Measurements from ENCODE around the gene HOXB13. TPM values are rescaled to one million over a fixed set of nuclear protein-coding genes. Genes with fewer than 3 reads are reported as not detected.

Gene HOXB13
- polyA plus RNA-seq, 1 of the 3 experiments (the other 2 are of a cell fraction): not detected

DNA sequence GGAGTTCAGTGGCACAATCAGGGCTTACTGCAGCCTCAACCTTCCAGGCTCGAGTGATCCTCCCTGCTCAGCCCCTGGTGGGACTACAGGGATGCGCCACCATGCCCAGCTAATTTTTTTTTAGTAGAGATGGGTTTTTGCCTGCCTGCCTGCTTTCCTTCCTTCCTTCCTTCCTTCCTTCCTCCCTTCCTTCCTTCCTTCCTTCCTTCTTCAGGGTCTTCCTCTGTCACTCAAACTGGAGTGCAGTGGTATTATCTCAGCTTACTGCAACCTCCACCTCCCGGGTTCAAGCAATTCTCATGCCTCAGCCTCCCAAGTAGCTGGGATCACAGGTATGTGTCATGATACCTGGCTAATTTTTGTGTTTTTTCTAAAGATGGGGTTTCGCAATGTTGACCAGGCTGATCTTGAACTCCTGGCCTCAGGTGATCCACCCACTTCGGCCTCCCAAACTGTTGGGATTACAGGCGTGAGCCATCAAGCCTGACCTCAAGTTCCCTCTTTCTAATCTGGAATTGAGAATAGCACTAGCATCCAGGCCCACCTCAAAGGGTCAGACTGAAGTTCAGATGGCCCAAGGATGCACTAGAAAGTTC, 51.5 kb downstream of the HOXB13 start:
- Histone ChIP-seq H3K4me3 (ENCODE audit: low read depth in 2 of 2, low read length in 1 of 2) (no peak overlapping the region), H3K9me3 (no peaks in the 10 kb centered on the region), H3K27ac (ENCODE audit: low read depth in 2 of 2, low read length in 1 of 2) (no peak overlapping the region), H3K4me2 (no peak overlapping the region), H3K9ac (no peak overlapping the region), H3F3A (replicated peaks; ENCODE audit: insufficient read depth) (peaks cover 3% of the 10 kb centered on the region), H3K4me1 (ENCODE audit: control insufficient read depth in 1 of 2, insufficient read depth in 2 of 2, low read depth in 1 of 2, low read length in 1 of 2) (no peaks in the 10 kb centered on the region), H2AFZ (ENCODE audit: low read depth) (no peak overlapping the region), H3K9me2 (no peaks in the 10 kb centered on the region), H4K20me1 (ENCODE audit: insufficient read depth) (no peaks in the 10 kb centered on the region), H3K27me3 (ENCODE audit: insufficient read depth) (peaks cover 91% of the 10 kb centered on the region), H3K36me3 (replicated peaks in 1 of 2; ENCODE audit: control insufficient read depth in 1 of 2, insufficient read depth in 2 of 2, low read length in 1 of 2) (no peaks in the 10 kb centered on the region), H3K79me2 (ENCODE audit: insufficient read depth) (no peaks in the 10 kb centered on the region)
- CTCF ChIA-PET: interaction anchor here (1.5 to 9.7 kb wide), 5 partner anchors 9 to 355 kb away, joined by 7 to 113 read pairs (median 43); no protein-coding TSS in a partner anchor
- TF ChIP-seq JUND (IDR thresholded peaks at IDR 0.05) (no peak), ELF1 (IDR thresholded peaks at IDR 0.05) (no peak), RCOR1 (IDR thresholded peaks at IDR 0.05; ENCODE audit: low read length) (no peak), FOSL2 (IDR thresholded peaks at IDR 0.05; ENCODE audit: borderline replicate concordance, low read depth) (no peak), SMC3 (IDR thresholded peaks at IDR 0.05; ENCODE audit: low read depth, low read length) (no peak), EZH2phosphoT487 (IDR thresholded peaks at IDR 0.05; ENCODE audit: borderline replicate concordance, low read depth) (no peak), RXRA (IDR thresholded peaks at IDR 0.05; ENCODE audit: borderline replicate concordance, low read depth) (no peak), NFIC (IDR thresholded peaks at IDR 0.05; ENCODE audit: borderline replicate concordance) (no peak), NRF1 (IDR thresholded peaks at IDR 0.05; ENCODE audit: low read depth, low read length) (no peak), FOXM1 (IDR thresholded peaks at IDR 0.05; ENCODE audit: low read depth) (no peak), POLR2AphosphoS5 (IDR thresholded peaks at IDR 0.05; ENCODE audit: low read depth, low read length) (no peak), RAD21 (IDR thresholded peaks at IDR 0.05; ENCODE audit: low read length) (no peak), GATA2 (CRISPR knock-in tag; IDR thresholded peaks at IDR 0.05) (no peak)
- TF ChIP-seq, protein P1, sequence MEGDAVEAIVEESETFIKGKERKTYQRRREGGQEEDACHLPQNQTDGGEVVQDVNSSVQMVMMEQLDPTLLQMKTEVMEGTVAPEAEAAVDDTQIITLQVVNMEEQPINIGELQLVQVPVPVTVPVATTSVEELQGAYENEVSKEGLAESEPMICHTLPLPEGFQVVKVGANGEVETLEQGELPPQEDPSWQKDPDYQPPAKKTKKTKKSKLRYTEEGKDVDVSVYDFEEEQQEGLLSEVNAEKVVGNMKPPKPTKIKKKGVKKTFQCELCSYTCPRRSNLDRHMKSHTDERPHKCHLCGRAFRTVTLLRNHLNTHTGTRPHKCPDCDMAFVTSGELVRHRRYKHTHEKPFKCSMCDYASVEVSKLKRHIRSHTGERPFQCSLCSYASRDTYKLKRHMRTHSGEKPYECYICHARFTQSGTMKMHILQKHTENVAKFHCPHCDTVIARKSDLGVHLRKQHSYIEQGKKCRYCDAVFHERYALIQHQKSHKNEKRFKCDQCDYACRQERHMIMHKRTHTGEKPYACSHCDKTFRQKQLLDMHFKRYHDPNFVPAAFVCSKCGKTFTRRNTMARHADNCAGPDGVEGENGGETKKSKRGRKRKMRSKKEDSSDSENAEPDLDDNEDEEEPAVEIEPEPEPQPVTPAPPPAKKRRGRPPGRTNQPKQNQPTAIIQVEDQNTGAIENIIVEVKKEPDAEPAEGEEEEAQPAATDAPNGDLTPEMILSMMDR (IDR thresholded peaks at IDR 0.05): no peak
- TF ChIP-seq, protein P2, sequence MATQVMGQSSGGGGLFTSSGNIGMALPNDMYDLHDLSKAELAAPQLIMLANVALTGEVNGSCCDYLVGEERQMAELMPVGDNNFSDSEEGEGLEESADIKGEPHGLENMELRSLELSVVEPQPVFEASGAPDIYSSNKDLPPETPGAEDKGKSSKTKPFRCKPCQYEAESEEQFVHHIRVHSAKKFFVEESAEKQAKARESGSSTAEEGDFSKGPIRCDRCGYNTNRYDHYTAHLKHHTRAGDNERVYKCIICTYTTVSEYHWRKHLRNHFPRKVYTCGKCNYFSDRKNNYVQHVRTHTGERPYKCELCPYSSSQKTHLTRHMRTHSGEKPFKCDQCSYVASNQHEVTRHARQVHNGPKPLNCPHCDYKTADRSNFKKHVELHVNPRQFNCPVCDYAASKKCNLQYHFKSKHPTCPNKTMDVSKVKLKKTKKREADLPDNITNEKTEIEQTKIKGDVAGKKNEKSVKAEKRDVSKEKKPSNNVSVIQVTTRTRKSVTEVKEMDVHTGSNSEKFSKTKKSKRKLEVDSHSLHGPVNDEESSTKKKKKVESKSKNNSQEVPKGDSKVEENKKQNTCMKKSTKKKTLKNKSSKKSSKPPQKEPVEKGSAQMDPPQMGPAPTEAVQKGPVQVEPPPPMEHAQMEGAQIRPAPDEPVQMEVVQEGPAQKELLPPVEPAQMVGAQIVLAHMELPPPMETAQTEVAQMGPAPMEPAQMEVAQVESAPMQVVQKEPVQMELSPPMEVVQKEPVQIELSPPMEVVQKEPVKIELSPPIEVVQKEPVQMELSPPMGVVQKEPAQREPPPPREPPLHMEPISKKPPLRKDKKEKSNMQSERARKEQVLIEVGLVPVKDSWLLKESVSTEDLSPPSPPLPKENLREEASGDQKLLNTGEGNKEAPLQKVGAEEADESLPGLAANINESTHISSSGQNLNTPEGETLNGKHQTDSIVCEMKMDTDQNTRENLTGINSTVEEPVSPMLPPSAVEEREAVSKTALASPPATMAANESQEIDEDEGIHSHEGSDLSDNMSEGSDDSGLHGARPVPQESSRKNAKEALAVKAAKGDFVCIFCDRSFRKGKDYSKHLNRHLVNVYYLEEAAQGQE (IDR thresholded peaks at IDR 0.05; ENCODE audit: low read depth, low read length): no peak
- TF ChIP-seq, protein P3, sequence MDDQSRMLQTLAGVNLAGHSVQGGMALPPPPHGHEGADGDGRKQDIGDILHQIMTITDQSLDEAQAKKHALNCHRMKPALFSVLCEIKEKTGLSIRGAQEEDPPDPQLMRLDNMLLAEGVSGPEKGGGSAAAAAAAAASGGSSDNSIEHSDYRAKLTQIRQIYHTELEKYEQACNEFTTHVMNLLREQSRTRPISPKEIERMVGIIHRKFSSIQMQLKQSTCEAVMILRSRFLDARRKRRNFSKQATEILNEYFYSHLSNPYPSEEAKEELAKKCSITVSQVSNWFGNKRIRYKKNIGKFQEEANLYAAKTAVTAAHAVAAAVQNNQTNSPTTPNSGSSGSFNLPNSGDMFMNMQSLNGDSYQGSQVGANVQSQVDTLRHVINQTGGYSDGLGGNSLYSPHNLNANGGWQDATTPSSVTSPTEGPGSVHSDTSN (IDR thresholded peaks at IDR 0.05): no peak
- TF ChIP-seq, protein P4, sequence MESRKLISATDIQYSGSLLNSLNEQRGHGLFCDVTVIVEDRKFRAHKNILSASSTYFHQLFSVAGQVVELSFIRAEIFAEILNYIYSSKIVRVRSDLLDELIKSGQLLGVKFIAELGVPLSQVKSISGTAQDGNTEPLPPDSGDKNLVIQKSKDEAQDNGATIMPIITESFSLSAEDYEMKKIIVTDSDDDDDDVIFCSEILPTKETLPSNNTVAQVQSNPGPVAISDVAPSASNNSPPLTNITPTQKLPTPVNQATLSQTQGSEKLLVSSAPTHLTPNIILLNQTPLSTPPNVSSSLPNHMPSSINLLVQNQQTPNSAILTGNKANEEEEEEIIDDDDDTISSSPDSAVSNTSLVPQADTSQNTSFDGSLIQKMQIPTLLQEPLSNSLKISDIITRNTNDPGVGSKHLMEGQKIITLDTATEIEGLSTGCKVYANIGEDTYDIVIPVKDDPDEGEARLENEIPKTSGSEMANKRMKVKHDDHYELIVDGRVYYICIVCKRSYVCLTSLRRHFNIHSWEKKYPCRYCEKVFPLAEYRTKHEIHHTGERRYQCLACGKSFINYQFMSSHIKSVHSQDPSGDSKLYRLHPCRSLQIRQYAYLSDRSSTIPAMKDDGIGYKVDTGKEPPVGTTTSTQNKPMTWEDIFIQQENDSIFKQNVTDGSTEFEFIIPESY (IDR thresholded peaks at IDR 0.05; ENCODE audit: borderline replicate concordance, low read depth): no peak
- TF ChIP-seq, protein P5, sequence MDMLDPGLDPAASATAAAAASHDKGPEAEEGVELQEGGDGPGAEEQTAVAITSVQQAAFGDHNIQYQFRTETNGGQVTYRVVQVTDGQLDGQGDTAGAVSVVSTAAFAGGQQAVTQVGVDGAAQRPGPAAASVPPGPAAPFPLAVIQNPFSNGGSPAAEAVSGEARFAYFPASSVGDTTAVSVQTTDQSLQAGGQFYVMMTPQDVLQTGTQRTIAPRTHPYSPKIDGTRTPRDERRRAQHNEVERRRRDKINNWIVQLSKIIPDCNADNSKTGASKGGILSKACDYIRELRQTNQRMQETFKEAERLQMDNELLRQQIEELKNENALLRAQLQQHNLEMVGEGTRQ (IDR thresholded peaks at IDR 0.05; ENCODE audit: borderline replicate concordance, low read depth, low read length): no peak
- POLR2A ChIA-PET: no interaction called here
- WGBS (ENCODE audit: low lambda C conversion rate): 11% methylated on average over 6 of the region's 6 CpGs
- no peak for DNase-seq

All from SK-N-SH (cell line).